IMR-90 (cell line): Measurements from ENCODE around the gene TXNRD1. TPM values are rescaled to one million over a fixed set of nuclear protein-coding genes. Genes with fewer than 3 reads are reported as not detected.

Source experiments
- ATAC-seq: fragments of 200-7000 bp; cut with Tn5 transposase; 2 replicates; pipeline ENCODE4 v1.9.1; 2020; ENCODE audit warnings: low read depth, mild to moderate bottlenecking, moderate library complexity
- BruUV-seq: library from RNA; stranded (reverse); fragments of 400-500 nt; replicated peaks from 2 replicates; lab custom pipeline; 2021; lab: Mats Ljungman, UMichigan
- CTCF ChIA-PET: fragments of 300-600 bp; formaldehyde crosslinking; extraction: SDS; loops from one replicate; lab custom pipeline; 2021; ENCODE audit warnings: antibody characterized with exemption; lab: Yijun Ruan, JAX
- POLR2A ChIA-PET: fragments of 300-600 bp; sonication (Branson Sonifier 250); formaldehyde crosslinking; loops from one replicate; lab custom pipeline; 2022; ENCODE audit warnings: antibody characterized with exemption; ENCODE audit not compliant: unreplicated experiment; lab: Charles Lee
- DNase-seq: peaks from one replicate; pipeline ENCODE4 v3.0.0; 2013
- H2AFZ ChIP-seq: replicated peaks from 2 replicates; pipeline ENCODE3; 2013; ENCODE audit warnings: low read length, mild to moderate bottlenecking; ENCODE audit not compliant: poor library complexity
- H2AK5ac ChIP-seq: 2 replicates; pipeline ENCODE4 v1.6.1; 2013; ENCODE audit warnings: low read depth, low read length, inconsistent platforms
- H2AK9ac ChIP-seq: replicated peaks from 2 replicates; pipeline ENCODE3; 2013; ENCODE audit warnings: mild to moderate bottlenecking, low read depth, low read length, moderate library complexity; ENCODE audit not compliant: poor library complexity
- H2BK120ac ChIP-seq: 2 replicates; pipeline ENCODE4 v1.6.1; 2013; ENCODE audit warnings: low read depth, low read length, inconsistent platforms
- H2BK15ac ChIP-seq: 3 replicates; pipeline ENCODE4 v1.6.1; 2013; ENCODE audit warnings: low read depth, low read length, inconsistent platforms
- H2BK20ac ChIP-seq: 2 replicates; pipeline ENCODE4 v1.6.1; 2013; ENCODE audit warnings: low read depth, mild to moderate bottlenecking, inconsistent platforms, low read length, moderate library complexity
- H2BK5ac ChIP-seq: 2 replicates; pipeline ENCODE4 v1.6.1; 2013; ENCODE audit warnings: mild to moderate bottlenecking, low read depth, low read length, inconsistent platforms; ENCODE audit not compliant: poor library complexity, severe bottlenecking
- H3K14ac ChIP-seq: replicated peaks from 2 replicates; pipeline ENCODE4 v1.6.1; 2013; ENCODE audit warnings: low read depth, low read length, inconsistent platforms
- H3K18ac ChIP-seq: 2 replicates; pipeline ENCODE4 v1.6.1; 2013; ENCODE audit warnings: low read depth, low read length, control low read depth
- H3K23ac ChIP-seq: 2 replicates; pipeline ENCODE4 v1.6.1; 2013; ENCODE audit warnings: low read depth, low read length, inconsistent platforms
- H3K27ac ChIP-seq: 2 replicates; pipeline ENCODE4 v1.5.1; 2013; ENCODE audit warnings: mild to moderate bottlenecking, control low read depth, low read length; ENCODE audit not compliant: insufficient read depth
- H3K27me3 ChIP-seq: 2 replicates; pipeline ENCODE4 v1.6.1; 2013; ENCODE audit warnings: low read length; ENCODE audit not compliant: control insufficient read depth, insufficient read depth
- H3K36me3 ChIP-seq: 2 replicates; pipeline ENCODE4 v1.6.1; 2013; ENCODE audit warnings: low read length, mixed read lengths; ENCODE audit not compliant: control insufficient read depth, insufficient read depth
- H3K4ac ChIP-seq: 2 replicates; pipeline ENCODE4 v1.6.1; 2013; ENCODE audit warnings: low read depth, low read length, inconsistent platforms
- H3K4me1 ChIP-seq: 2 replicates; pipeline ENCODE4 v1.6.1; 2013; ENCODE audit warnings: low read length, mixed read lengths; ENCODE audit not compliant: control insufficient read depth, insufficient read depth
- H3K4me2 ChIP-seq: 2 replicates; pipeline ENCODE4 v1.6.1; 2013; ENCODE audit warnings: low read depth, mild to moderate bottlenecking, control low read depth, low read length, moderate library complexity
- H3K4me3 ChIP-seq: 2 replicates; pipeline ENCODE4 v1.5.1; 2013; ENCODE audit warnings: low read depth, mild to moderate bottlenecking, control low read depth, low read length, moderate library complexity; ENCODE audit not compliant: insufficient read depth
- H3K56ac ChIP-seq: 2 replicates; pipeline ENCODE4 v1.6.1; 2013; ENCODE audit warnings: low read length, inconsistent platforms; ENCODE audit not compliant: insufficient read depth; ENCODE audit errors: extremely low read depth
- H3K79me1 ChIP-seq, 2 experiments: 2 replicates each; pipeline ENCODE4 v1.6.1; 2013; ENCODE audit warnings: low read length in 2 of 2, inconsistent platforms in 1 of 2, low read depth in 1 of 2
- H3K9ac ChIP-seq: 2 replicates; pipeline ENCODE4 v1.6.1; 2013; ENCODE audit warnings: low read depth, low read length, control low read depth
- H3K9me1 ChIP-seq: 2 replicates; pipeline ENCODE4 v1.6.1; 2013; ENCODE audit warnings: low read length, inconsistent platforms; ENCODE audit not compliant: insufficient read depth
- H3K9me3 ChIP-seq: 2 replicates; pipeline ENCODE4 v1.6.1; 2013; ENCODE audit warnings: low read length; ENCODE audit not compliant: control insufficient read depth, insufficient read depth
- H4K20me1 ChIP-seq: 2 replicates; pipeline ENCODE4 v1.6.1; 2013; ENCODE audit warnings: low read length, inconsistent platforms; ENCODE audit not compliant: insufficient read depth
- H4K5ac ChIP-seq: 2 replicates; pipeline ENCODE4 v1.6.1; 2013; ENCODE audit warnings: mild to moderate bottlenecking, low read depth, low read length, control low read depth
- H4K8ac ChIP-seq, 2 experiments: 2 replicates each; pipeline ENCODE4 v1.6.1; 2013; ENCODE audit warnings: low read depth in 2 of 2, low read length in 2 of 2, control low read depth in 1 of 2, inconsistent platforms in 1 of 2
- H4K91ac ChIP-seq: 2 replicates; pipeline ENCODE4 v1.6.1; 2013; ENCODE audit warnings: low read depth, low read length, inconsistent platforms; ENCODE audit not compliant: insufficient read depth
- MAFK ChIP-seq: IDR thresholded peaks from 2 replicates; pipeline ENCODE4 v1.6.1; 2012; ENCODE audit warnings: low read depth, low read length, improper control_type of control experiment
- WGBS, 2 experiments: methylation state at CpG; one replicate each; pipeline versions ENCODE4 v1.1.5 to v1.1.7; 2013; ENCODE audit warnings: missing lambda C conversion rate in 2 of 2; ENCODE audit not compliant: insufficient read length in 1 of 2; ENCODE audit errors: extremely low coverage in 2 of 2; 5-methylcytosine and 5-hydroxymethylcytosine counted together
- dilution Hi-C: fragments of 300-500 bp; cut with HindIII; formaldehyde crosslinking; loops from one replicate; pipeline ENCODE4 v1.14.3; 2018; ENCODE audit warnings: low sequenced_read_pairs; ENCODE audit not compliant: unreplicated experiment
- in situ Hi-C: fragments of 300-500 bp; cut with MboI; formaldehyde crosslinking; loops from 3 replicates; pipeline ENCODE4 v1.14.3; 2019; ENCODE audit warnings: low sequenced_read_pairs, inconsistent platforms, mixed read lengths
- intact Hi-C: fragments of 100-400 bp; cut with micrococcal nuclease; formaldehyde crosslinking; loops from 2 replicates; pipeline ENCODE4 v1.10.0; 2022
- polyA plus RNA-seq, 3 experiments: library from polyadenylated mRNA; depleted of rRNA; stranded (reverse); fragments of >200 nt; gene quantifications; 2 replicates each; pipeline ENCODE4 v1.2.3, GENCODE V29; 2012; ENCODE audit warnings: low replicate concordance in 1 of 3
- total RNA-seq: library from RNA; depleted of rRNA; stranded (reverse); fragments of >200 nt; gene quantifications from 2 replicates; pipeline ENCODE4 v1.2.3, GENCODE V29; 2012
- TF ChIP-seq, protein P1 (sequence below): fragments of 150-350 bp; IDR thresholded peaks from 2 replicates; pipeline ENCODE4 v1.6.1; 2017; ENCODE audit warnings: mild to moderate bottlenecking, antibody characterized with exemption, low read length, low read depth

The TXNRD1 gene
- total and polyA plus RNA-seq, 2 of the 4 experiments (the other 2 are of a cell fraction), result 379 to 582 TPM

DNA sequence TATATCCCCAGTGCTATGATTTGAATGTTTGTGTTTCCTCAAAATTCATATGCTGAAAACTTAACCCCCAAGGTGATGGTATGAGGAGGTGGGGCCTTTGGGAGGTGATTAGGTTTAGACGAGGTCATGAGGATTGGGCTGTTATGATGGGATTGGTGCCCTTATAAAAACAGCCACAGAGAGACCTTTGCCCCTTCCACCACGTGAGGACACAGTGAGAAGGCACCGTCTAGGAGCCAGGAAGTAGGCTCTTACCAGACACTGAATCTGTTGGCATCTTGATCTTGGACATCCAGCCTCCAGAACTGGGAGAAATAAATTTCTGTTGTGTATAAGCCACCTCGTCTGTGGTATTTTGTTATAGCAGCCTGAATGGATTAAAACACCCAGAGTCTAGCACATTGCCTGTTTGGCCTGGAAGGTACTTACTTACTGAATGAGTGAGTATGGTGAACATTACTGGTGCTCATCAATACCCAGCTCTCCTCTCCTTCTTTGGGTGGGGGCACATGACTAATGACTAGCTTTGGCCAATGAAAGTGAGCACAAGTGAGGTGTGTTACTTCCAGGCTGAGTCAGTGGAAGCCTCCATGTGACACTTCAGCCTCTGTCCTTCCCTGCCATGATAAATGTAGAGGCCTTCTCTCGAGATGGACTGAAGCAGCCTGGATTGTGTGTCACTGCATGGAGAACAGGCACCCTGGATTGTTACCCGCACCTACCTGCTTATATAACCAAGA, 168.7 kb downstream of the TXNRD1 start:
- Histone ChIP-seq H3K27ac (no peak overlapping the region), H4K5ac (no peak overlapping the region), H3K9ac (no peak overlapping the region), H3K23ac (no peak overlapping the region), H3K14ac (no peak overlapping the region), H2BK5ac (no peak overlapping the region), H4K91ac (no peak overlapping the region), H3K4me2 (no peak overlapping the region), H2BK20ac (no peak overlapping the region), H3K9me1 (0 out of 2 replicates have a peak, but pooled peaks cover 2% of the 10 kb centered on the region), H4K20me1 (no peaks in the 10 kb centered on the region), H2AFZ (no peak overlapping the region), H3K4me1 (no peaks in the 10 kb centered on the region), H3K79me1 (no peaks in the 10 kb centered on the region), H3K27me3 (no peaks in the 10 kb centered on the region), H3K36me3 (no peaks in the 10 kb centered on the region), H2BK120ac (no peak overlapping the region), H3K9me3 (no peaks in the 10 kb centered on the region), H2AK5ac (no peak overlapping the region), H2AK9ac (no peak overlapping the region), H3K18ac (no peak overlapping the region), H4K8ac (no peak overlapping the region), H3K56ac (no peak overlapping the region), H2BK15ac (no peak overlapping the region), H3K4ac (no peak overlapping the region), H3K4me3 (no peak overlapping the region)
- CTCF ChIA-PET, result interaction anchor here (0.6 kb wide), 1 partner anchor 492 kb away, joined by 3 read pairs; no protein-coding TSS in a partner anchor
- ATAC-seq (no peak), DNase-seq (no peak)
- TF ChIP-seq, protein P1, sequence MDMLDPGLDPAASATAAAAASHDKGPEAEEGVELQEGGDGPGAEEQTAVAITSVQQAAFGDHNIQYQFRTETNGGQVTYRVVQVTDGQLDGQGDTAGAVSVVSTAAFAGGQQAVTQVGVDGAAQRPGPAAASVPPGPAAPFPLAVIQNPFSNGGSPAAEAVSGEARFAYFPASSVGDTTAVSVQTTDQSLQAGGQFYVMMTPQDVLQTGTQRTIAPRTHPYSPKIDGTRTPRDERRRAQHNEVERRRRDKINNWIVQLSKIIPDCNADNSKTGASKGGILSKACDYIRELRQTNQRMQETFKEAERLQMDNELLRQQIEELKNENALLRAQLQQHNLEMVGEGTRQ, result peak; percentile 5; the same call in 1 of the 2 replicates
- no peak for TF ChIP-seq MAFK
- dilution Hi-C loops, result no loop called here
- no TSS peak for BruUV-seq
- POLR2A ChIA-PET, result no interaction called here
- in situ Hi-C loops, result loop anchor here (5.0 kb wide), 2 partner anchors 493 to 668 kb away; no protein-coding TSS in a partner anchor
- intact Hi-C loops, result loop anchor here (5.0 to 10.0 kb wide), 3 partner anchors 298 to 720 kb away; partner anchors contain the start of gene WASHC4
- WGBS, 2 experiments, result no CpG with 5 or more reads among the region's 6 CpGs
